NOMO-1 (cell line): ENCODE measurements around the gene CDC6.
"Not testable (repeated sequence)": the region's sequence is repeated elsewhere in the genome, so short reads cannot be mapped to it uniquely, and the experiment has no call there.

ENCODE experiments used
- DNase-seq, 2 experiments: peaks; one replicate each; lab custom pipeline; 2025; ENCODE audit not compliant: unreplicated experiment in 2 of 2; lab: John Stamatoyannopoulos, UW

CDC6 gene

GRCh38 chr17:40286473-40286872 lies 1.2 kb upstream of the CDC6 start:
- no peak for DNase-seq

GRCh38 chr17:40287159-40287493 lies 553 bp upstream of the CDC6 start:
- DNase-seq: no peak

DNA sequence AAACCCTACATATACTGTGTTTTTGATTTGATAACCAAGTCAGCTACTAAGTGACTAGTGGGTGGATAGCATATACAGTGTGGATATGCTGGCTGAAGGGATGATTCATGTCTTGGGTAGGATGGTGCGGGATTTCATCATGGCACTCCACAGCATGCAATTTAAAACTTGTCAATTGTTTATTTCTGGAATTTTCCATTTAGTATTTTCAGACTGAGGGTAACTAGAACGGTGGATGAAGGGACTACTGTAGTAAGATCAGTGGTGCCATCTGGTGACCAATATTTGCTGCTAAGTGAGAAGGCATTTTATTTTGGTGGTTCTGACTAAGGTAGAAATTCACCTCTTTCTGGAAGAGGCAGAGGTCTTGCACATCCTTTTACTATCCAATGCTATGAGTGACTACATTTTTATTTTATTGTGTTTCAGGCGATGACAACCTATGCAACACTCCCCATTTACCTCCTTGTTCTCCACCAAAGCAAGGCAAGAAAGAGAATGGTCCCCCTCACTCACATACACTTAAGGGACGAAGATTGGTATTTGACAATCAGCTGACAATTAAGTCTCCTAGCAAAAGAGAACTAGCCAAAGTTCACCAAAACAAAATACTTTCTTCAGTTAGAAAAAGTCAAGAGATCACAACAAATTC lies 3.1 kb downstream of the CDC6 start:
- DNase-seq: peak in 1 of 2 experiments; percentile 65

DNA sequence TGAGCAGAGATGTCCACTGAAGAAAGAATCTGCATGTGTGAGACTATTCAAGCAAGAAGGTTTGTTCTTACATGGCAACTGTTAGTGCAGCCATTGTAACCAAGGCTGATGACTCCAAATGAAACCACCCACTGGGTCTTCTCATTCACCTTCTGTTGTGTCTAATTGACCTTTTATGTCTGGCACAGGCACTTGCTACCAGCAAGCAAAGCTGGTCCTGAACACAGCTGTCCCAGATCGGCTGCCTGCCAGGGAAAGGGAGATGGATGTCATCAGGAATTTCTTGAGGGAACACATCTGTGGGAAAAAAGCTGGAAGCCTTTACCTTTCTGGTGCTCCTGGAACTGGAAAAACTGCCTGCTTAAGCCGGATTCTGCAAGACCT lies 3.6 kb downstream of the CDC6 start:
- no peak for DNase-seq

DNA sequence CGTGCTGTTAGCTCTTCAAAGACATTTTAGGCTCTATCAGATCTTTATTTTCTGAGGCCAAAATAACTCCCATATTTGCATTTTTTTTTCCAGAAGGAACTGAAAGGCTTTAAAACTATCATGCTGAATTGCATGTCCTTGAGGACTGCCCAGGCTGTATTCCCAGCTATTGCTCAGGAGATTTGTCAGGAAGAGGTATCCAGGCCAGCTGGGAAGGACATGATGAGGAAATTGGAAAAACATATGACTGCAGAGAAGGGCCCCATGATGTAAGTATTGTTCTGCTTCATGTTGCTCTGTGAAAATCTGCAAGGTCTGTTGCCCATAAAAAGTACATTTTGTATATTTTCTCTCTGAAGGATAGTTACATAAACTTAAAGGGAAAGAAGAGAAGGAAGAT lies 5.7 kb downstream of the CDC6 start:
- no peak for DNase-seq

- DNase-seq: no peak
Measured at GRCh38 chr17:40295488-40296436, 8.1 kb downstream of the CDC6 start.

- no peak for DNase-seq
Measured at GRCh38 chr17:40297511-40297910, 9.8 kb downstream of the CDC6 start.

GRCh38 chr17:40298726-40299125 lies 11.0 kb downstream of the CDC6 start:
- no peak for DNase-seq

- DNase-seq: not testable (repeated sequence)
Measured at GRCh38 chr17:40299159-40299757, 11.6 kb downstream of the CDC6 start.

GRCh38 chr17:40301315-40301714 lies 13.6 kb downstream of the CDC6 start:
- DNase-seq: no peak

DNA sequence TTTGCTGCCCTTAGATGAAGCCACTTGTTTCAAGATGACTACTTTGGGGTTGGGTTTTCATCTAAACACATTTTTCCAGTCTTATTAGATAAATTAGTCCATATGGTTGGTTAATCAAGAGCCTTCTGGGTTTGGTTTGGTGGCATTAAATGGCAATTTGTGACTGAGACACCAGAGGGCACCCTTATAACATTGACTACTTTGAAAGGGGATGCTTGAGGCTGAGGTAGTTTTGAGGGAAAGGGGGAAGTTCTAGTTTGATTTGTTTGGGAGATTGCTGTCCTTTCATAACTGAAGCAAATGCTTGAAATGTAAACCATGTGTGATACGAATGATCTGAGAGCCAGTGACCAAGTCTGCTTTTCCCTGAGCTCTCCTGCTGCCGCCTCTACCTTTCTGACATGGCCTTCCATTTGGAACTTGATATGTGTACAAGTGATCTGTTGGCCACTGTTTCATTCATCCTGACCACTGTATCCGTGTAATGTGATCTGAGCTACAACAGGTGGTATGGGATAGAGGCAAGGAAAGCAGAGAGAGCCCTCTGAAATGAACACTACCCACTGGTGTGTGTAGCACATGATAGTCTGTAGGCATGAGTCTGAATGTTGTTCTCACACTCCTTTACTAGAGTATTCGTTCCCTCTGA lies 15.5 kb downstream of the CDC6 start:
- peak; percentile 58 to 68 for DNase-seq

DNA sequence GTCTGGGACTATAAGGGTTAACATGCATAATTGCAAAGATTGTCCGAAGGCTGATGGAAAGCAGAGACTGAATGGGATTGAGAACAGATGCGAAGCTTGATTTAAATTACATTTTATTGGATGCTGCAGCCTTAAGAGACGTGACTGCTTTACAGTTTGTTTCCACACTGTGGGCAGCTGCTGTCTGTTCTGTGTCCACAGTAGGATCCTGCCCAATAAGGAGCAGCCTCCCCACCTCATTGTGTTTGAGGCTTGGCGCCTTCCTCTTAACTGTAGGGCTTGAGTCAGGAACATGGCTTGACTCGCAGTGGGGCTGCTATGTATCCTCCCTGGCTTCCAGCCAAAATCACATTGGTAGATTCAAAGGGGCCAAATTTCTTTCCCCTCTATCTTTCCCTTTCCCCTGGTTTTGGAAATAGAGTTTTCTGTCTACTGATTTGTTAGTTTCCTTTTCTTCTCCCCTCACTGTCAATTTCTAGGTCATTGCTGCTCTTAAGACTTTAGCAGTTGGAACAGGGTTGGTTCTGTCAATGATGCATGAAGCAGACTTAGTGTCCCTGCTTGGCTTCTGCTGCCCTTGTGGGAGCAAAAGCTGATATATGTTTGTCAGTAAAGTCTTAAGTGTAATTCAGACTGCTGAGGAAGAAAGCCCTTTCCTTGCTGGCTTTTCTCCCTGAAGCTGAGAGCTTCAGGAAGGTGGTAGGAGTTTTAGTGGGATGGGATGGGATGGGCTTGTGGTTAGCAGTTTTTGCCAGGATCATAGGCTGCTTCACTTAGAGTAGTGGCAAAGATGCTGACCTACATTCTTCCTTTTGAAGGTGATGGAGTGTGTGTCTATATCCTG lies 16.3 kb downstream of the CDC6 start:
- no peak for DNase-seq

- not testable (repeated sequence) for DNase-seq
Measured at GRCh38 chr17:40304552-40304863, 16.8 kb downstream of the CDC6 start.

DNA sequence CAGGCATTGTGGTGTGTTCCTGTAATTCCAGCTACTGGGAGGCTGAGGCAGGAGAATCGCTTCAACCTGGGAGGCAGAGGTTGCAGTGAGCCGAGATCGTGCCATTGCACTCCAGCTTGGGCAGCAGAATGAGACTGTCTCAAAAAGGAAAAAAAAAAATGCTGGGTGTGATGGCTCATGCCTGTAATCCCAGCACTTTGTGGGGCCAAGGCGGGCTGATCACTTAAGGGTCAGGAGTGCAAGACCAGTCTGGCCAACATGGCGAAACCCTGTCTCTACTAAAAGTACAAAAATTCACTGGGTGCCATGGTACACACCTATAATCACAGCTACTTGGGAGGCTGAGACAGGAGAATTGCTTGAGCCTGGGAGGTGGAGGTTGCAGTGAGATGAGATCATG lies 17.2 kb downstream of the CDC6 start:
- not testable (repeated sequence) for DNase-seq

DNA sequence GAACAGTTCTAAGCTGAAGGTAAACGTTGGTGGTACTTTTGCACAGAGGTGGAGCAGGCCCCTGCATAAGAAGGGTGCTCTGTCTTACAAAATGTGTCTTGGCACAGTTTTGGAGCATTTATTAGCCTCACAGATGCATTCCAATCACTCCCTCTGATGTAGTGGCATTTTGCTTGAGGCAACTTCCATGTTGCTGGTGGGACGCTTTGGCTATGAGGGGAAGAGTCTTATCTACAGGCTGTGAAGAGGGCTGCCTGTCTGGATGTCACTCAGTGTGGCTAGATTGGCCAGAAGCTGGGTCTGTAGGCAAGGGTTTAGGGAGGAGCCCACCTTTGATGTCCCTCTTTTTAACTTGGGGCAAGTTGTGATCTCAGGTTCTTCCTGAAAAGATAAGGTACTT lies 18.7 kb downstream of the CDC6 start:
- DNase-seq: no peak

DNA sequence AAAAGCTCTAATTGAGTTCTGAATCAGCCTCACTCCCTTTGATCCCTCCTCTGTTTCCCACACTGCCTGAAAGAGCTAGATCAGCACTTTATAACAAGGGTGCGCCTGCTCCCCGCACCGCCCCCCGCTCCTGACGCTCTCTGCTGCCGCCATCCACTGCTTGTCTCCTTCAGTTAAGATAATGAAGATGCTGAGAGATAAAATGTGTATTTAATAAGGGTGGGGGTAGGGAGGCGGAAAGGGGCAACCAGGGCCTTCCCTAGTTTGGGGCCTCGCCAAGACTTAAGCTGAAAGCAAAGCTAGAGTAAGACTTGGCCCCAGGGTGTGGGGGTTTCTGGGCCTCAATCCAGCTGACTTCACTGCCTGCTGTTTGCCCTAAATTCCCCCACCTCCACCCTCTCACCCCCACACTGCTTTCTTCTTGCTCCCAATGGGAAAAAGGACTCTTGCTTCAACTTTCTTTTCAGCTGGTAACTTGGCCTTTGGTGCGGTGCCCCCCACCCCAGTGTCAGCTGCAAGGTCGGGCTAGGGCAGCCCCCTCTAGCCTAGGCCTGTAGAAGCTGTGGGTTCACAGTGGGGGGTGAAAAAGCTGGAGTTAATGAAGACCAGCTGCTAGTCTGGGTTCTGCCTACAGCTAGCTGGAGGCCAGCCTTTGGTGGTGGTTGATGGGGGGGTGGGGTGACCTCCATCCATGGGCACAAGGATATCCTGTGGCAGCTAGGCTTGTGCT lies 19.5 kb downstream of the CDC6 start:
- no peak for DNase-seq

GRCh38 chr17:40307740-40308239 lies 20.1 kb downstream of the CDC6 start:
- peak in 1 of 2 experiments; percentile 22 for DNase-seq

- peak in 1 of 2 experiments; percentile 26 for DNase-seq
Measured at GRCh38 chr17:40309031-40309948, 21.6 kb downstream of the CDC6 start, which contains the start of gene RARA. TSS of gene RARA (plus strand) at chr17:40309180. CDS start at chr17:40331219, 22,039 bp downstream.
